ENCODE data around the gene LAYN. TPM values are rescaled to one million over a fixed set of nuclear protein-coding genes. Genes with fewer than 3 reads are reported as not detected.

Gene LAYN
- polyA plus RNA-seq, 1 of the 3 experiments (the other 2 are of a cell fraction) = 366 TPM

DNA sequence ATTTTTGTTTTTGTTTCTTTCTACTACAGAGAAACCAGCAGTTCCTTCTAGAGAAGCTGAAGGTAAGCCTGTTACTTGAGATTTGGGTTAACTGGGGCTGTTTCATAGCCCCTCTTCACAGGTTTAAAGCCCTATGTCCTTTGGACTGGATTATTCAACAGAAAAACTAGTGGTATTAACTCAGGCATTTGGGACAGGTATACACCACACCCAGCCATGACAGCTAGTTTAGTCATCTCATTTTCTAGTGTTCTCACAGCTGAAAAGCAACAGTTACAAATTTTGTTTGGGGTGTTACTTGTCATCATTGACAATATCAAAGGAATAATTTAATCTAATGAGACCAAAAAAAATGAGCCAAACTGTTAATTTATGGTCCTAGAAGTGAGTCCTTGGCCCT is 14.0 kb downstream of the LAYN start:
- H3F3A ChIP-seq (replicated peaks; ENCODE audit: insufficient read depth) = peaks cover 84% of the 10 kb centered on the region
- H3K9me2 ChIP-seq = no peaks in the 10 kb centered on the region
- ChIA-PET POLR2A (no interaction called here), CTCF (interaction anchor here (0.8 to 1.4 kb wide), 8 partner anchors 9 to 726 kb away, joined by 3 to 4 read pairs (median 3); no protein-coding TSS in a partner anchor)
- peaks cover 42% of the 10 kb centered on the region; the same call in 1 of the 2 replicates for H3K79me2 ChIP-seq (ENCODE audit: insufficient read depth)
- H3K27me3 ChIP-seq (ENCODE audit: insufficient read depth) = no peaks in the 10 kb centered on the region
- peaks cover 61 to 79% of the 10 kb centered on the region in 2 experiments for H3K36me3 ChIP-seq (replicated peaks in 1 of 2; ENCODE audit: control insufficient read depth in 1 of 2, insufficient read depth in 2 of 2, low read length in 1 of 2)
- peak overlapping the region; percentile 5; the same call in 1 of the 2 replicates for H3K4me2 ChIP-seq
- H3K4me1 ChIP-seq (ENCODE audit: control insufficient read depth in 1 of 2, insufficient read depth in 2 of 2, low read depth in 1 of 2, low read length in 1 of 2) = peaks cover 11 to 45% of the 10 kb centered on the region in 2 experiments
- no peak overlapping the region for H3K4me3 ChIP-seq (ENCODE audit: low read depth in 2 of 2, low read length in 1 of 2)
- no peak for DNase-seq
- no peak for TF ChIP-seq SIN3A (IDR thresholded peaks at IDR 0.05; ENCODE audit: borderline replicate concordance, low read depth, low read length)
- TF ChIP-seq POLR2AphosphoS5 (IDR thresholded peaks at IDR 0.05; ENCODE audit: low read depth, low read length) = no peak
- H3K9me3 ChIP-seq = no peaks in the 10 kb centered on the region
- peak overlapping the region; percentile 71 for H3K9ac ChIP-seq
- no peak overlapping the region for H2AFZ ChIP-seq (ENCODE audit: low read depth)
- H3K27ac ChIP-seq (ENCODE audit: low read depth in 2 of 2, low read length in 1 of 2) = peak overlapping the region; percentile 95 to 99
- no peaks in the 10 kb centered on the region for H4K20me1 ChIP-seq (ENCODE audit: insufficient read depth)

DNA sequence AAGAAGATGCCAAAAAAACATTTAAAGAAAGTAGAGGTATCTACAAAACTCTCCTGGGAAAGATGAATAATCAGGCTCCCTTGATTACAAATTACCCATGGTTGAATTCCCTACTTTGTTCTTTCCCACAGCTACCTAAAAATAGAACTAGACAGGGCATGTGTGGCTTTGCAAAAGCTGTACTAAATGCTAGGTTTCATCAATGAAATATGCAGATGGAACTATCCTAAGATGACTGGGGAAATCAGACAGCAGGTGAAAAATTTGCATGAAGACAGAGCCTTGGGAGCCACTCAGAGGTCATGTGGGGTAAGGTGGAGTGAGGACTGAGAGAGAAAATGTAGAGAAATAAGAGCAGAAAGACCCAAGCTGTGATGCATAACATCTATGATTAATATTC is 14.7 kb downstream of the LAYN start:
- Histone ChIP-seq H3K79me2 (ENCODE audit: insufficient read depth) (peaks cover 42% of the 10 kb centered on the region; the same call in 1 of the 2 replicates), H3K27ac (ENCODE audit: low read depth in 2 of 2, low read length in 1 of 2) (peak overlapping the region; percentile 95 to 99), H3K36me3 (replicated peaks in 1 of 2; ENCODE audit: control insufficient read depth in 1 of 2, insufficient read depth in 2 of 2, low read length in 1 of 2) (peaks cover 58 to 79% of the 10 kb centered on the region in 2 experiments), H3K27me3 (ENCODE audit: insufficient read depth) (no peaks in the 10 kb centered on the region), H4K20me1 (ENCODE audit: insufficient read depth) (no peaks in the 10 kb centered on the region), H3K4me2 (no peak overlapping the region), H3K9ac (peak overlapping the region; percentile 71), H3F3A (replicated peaks; ENCODE audit: insufficient read depth) (peaks cover 85% of the 10 kb centered on the region), H3K4me3 (ENCODE audit: low read depth in 2 of 2, low read length in 1 of 2) (no peak overlapping the region), H3K4me1 (ENCODE audit: control insufficient read depth in 1 of 2, insufficient read depth in 2 of 2, low read depth in 1 of 2, low read length in 1 of 2) (peaks cover 9 to 44% of the 10 kb centered on the region in 2 experiments), H3K9me2 (no peaks in the 10 kb centered on the region), H3K9me3 (no peaks in the 10 kb centered on the region), H2AFZ (ENCODE audit: low read depth) (no peak overlapping the region)
- TF ChIP-seq TEAD4 (IDR thresholded peaks at IDR 0.05; ENCODE audit: borderline replicate concordance, insufficient read depth) (no peak), YY1 (IDR thresholded peaks at IDR 0.05; ENCODE audit: low read depth) (no peak), EP300 (IDR thresholded peaks at IDR 0.05; ENCODE audit: borderline replicate concordance in 1 of 2, low read depth in 1 of 2, low read length in 1 of 2) (peak in 1 of 2 experiments; percentile 48; a peak in 1 of 4 replicates), NFIC (IDR thresholded peaks at IDR 0.05; ENCODE audit: borderline replicate concordance) (peak; percentile 10; the same call in 1 of the 2 replicates), FOSL2 (IDR thresholded peaks at IDR 0.05; ENCODE audit: borderline replicate concordance, low read depth) (0 out of 2 replicates have a peak, but pooled peaks have one; percentile 11), RXRA (IDR thresholded peaks at IDR 0.05; ENCODE audit: borderline replicate concordance, low read depth) (peak; percentile 75; the same call in 1 of the 2 replicates), MEF2A (IDR thresholded peaks at IDR 0.05; ENCODE audit: borderline replicate concordance, low read depth) (peak; percentile 90), JUND (IDR thresholded peaks at IDR 0.05) (peak; percentile 47), TCF12 (IDR thresholded peaks at IDR 0.05) (peak; percentile 70), RCOR1 (IDR thresholded peaks at IDR 0.05; ENCODE audit: low read length) (no peak)
- TF ChIP-seq, protein P1, sequence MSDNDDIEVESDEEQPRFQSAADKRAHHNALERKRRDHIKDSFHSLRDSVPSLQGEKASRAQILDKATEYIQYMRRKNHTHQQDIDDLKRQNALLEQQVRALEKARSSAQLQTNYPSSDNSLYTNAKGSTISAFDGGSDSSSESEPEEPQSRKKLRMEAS (IDR thresholded peaks at IDR 0.05; ENCODE audit: low read depth) = 0 out of 2 replicates have a peak, but pooled peaks have one; percentile 21
- TF ChIP-seq, protein P2, sequence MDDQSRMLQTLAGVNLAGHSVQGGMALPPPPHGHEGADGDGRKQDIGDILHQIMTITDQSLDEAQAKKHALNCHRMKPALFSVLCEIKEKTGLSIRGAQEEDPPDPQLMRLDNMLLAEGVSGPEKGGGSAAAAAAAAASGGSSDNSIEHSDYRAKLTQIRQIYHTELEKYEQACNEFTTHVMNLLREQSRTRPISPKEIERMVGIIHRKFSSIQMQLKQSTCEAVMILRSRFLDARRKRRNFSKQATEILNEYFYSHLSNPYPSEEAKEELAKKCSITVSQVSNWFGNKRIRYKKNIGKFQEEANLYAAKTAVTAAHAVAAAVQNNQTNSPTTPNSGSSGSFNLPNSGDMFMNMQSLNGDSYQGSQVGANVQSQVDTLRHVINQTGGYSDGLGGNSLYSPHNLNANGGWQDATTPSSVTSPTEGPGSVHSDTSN (IDR thresholded peaks at IDR 0.05) = peak; percentile 50; the same call in 1 of the 2 replicates
- CTCF ChIA-PET = interaction anchor here (1.2 to 1.3 kb wide), 2 partner anchors 34 to 286 kb away, joined by 3 to 4 read pairs; no protein-coding TSS in a partner anchor
- POLR2A ChIA-PET = no interaction called here
- DNase-seq = no peak
